NCI-H1092 treated with DMSO at 0.1 percent for 48 hours (cell line): ENCODE results near the gene THTPA.
A peak's percentile ranks its signal among the peaks of the same experiment; 100 is the strongest.

Source experiments
- DNase-seq: peaks from one replicate; lab custom pipeline; 2025; lab: John Stamatoyannopoulos, UW

Gene THTPA

GRCh38 chr14:23567186-23568020 is 11.3 kb downstream of the THTPA start, which contains the start of gene AP1G2:
Gene AP1G2 (minus strand): TSS chr14:23567791. CDS start chr14:23567314, 477 bp downstream.
- DNase-seq = peak; percentile 93

GRCh38 chr14:23568021-23568599 is 12.0 kb downstream of the THTPA start:
- no peak for DNase-seq

GRCh38 chr14:23568600-23569331 is 12.7 kb downstream of the THTPA start:
- no peak for DNase-seq

GRCh38 chr14:23569443-23570151 is 13.5 kb downstream of the THTPA start:
- peak; percentile 11 for DNase-seq

GRCh38 chr14:23570806-23571483 is 14.9 kb downstream of the THTPA start:
- DNase-seq = no peak

GRCh38 chr14:23571701-23572523 is 15.8 kb downstream of the THTPA start:
- DNase-seq = no peak

- no peak for DNase-seq
Measured at GRCh38 chr14:23572524-23572828, 16.4 kb downstream of the THTPA start.

GRCh38 chr14:23572836-23573235 is 16.8 kb downstream of the THTPA start:
- DNase-seq = no peak

GRCh38 chr14:23573384-23574015 is 17.4 kb downstream of the THTPA start:
- DNase-seq = no peak

GRCh38 chr14:23577004-23577681 is 21.1 kb downstream of the THTPA start:
- DNase-seq = peak; percentile 11

GRCh38 chr14:23577710-23578392 is 21.8 kb downstream of the THTPA start:
- no peak for DNase-seq

GRCh38 chr14:23578560-23579310 is 22.7 kb downstream of the THTPA start, which contains the start of gene JPH4:
Gene JPH4 (minus strand): TSS chr14:23578790. CDS start chr14:23577453, 1,337 bp downstream.
- DNase-seq = peak; percentile 41

- no peak for DNase-seq
Measured at GRCh38 chr14:23579311-23579630, 23.2 kb downstream of the THTPA start.

GRCh38 chr14:23579739-23580138 is 23.7 kb downstream of the THTPA start:
- no peak for DNase-seq

GRCh38 chr14:23580152-23580926 is 24.3 kb downstream of the THTPA start:
- DNase-seq = no peak

- no peak for DNase-seq
Measured at GRCh38 chr14:23580948-23581281, 24.8 kb downstream of the THTPA start.

- DNase-seq = no peak
Measured at GRCh38 chr14:23582906-23583760, 27.1 kb downstream of the THTPA start.
